GM12878 (cell line): ENCODE data around the gene ARHGAP21. TPM values are rescaled to one million over a fixed set of nuclear protein-coding genes. Genes with fewer than 3 reads are reported as not detected.

Experiments
- ATAC-seq: fragments of 200-7000 bp; cut with Tn5 transposase; 3 replicates; pipeline ENCODE4 v1.9.1; 2020; ENCODE audit warnings: mild to moderate bottlenecking, moderate library complexity
- BruUV-seq: library from RNA; stranded (reverse); fragments of 400-500 nt; replicated peaks from 2 replicates; lab custom pipeline; 2021; lab: Mats Ljungman, UMichigan
- CTCF ChIA-PET: fragments of 300-600 bp; sonication (Branson Sonifier 250); formaldehyde crosslinking; extraction: SDS; loops from one replicate; lab custom pipeline; 2021; ENCODE audit warnings: inconsistent platforms; lab: Yijun Ruan, JAX
- POLR2A ChIA-PET: fragments of 350-600 bp; formaldehyde crosslinking; extraction: SDS; loops from one replicate; lab custom pipeline; 2021; ENCODE audit warnings: inconsistent platforms; lab: Charles Lee
- RAD21 ChIA-PET: fragments of 300-600 bp; sonication (Branson Sonifier 250); formaldehyde crosslinking; loops from one replicate; lab custom pipeline; 2023; ENCODE audit warnings: antibody characterized with exemption; ENCODE audit not compliant: unreplicated experiment; lab: Charles Lee
- SMC1A ChIA-PET: fragments of 300-600 bp; sonication (Branson Sonifier 250); formaldehyde crosslinking; loops from one replicate; lab custom pipeline; 2023; ENCODE audit not compliant: unreplicated experiment, uncharacterized antibody; lab: Charles Lee
- DNase-seq: peaks from one replicate; pipeline ENCODE4 v3.0.0-alpha.2; 2011; ENCODE audit warnings: low read depth, low spot score
- FAIRE-seq: peaks from 3 replicates; lab custom pipeline; 2011; peaks lifted over from hg19 to GRCh38; lab: Jason Lieb, UNC
- H2AFZ ChIP-seq: 2 replicates; pipeline ENCODE4 v1.6.0; 2011; ENCODE audit warnings: low read depth, low read length, control low read depth; ENCODE audit not compliant: control insufficient read depth
- H3K27ac ChIP-seq: 2 replicates; pipeline ENCODE4 v1.5.1; 2011; ENCODE audit warnings: control low read depth; ENCODE audit not compliant: control insufficient read depth, insufficient read depth
- H3K27me3 ChIP-seq, 2 experiments: replicated peaks in 1 of 2; 2 replicates each; pipeline versions ENCODE4 v1.6.0 to v1.6.1; 2011; ENCODE audit warnings: low read length in 1 of 2; ENCODE audit not compliant: control insufficient read depth in 2 of 2, insufficient read depth in 2 of 2
- H3K36me3 ChIP-seq, 2 experiments: 2 replicates each; pipeline ENCODE4 v1.5.1; 2011; ENCODE audit warnings: low read length in 1 of 2; ENCODE audit not compliant: control insufficient read depth in 2 of 2, insufficient read depth in 2 of 2
- H3K4me1 ChIP-seq: 2 replicates; pipeline ENCODE4 v1.6.1; 2011; ENCODE audit warnings: mild to moderate bottlenecking, low read length, moderate library complexity, mixed read lengths; ENCODE audit not compliant: control insufficient read depth, insufficient read depth
- H3K4me2 ChIP-seq: 2 replicates; pipeline ENCODE4 v1.6.0; 2011; ENCODE audit warnings: control low read depth; ENCODE audit not compliant: control insufficient read depth, insufficient read depth
- H3K4me3 ChIP-seq: fragments of 200-600 bp; sonication (generic); 2 replicates; pipeline ENCODE4 v1.5.1; 2016
- H3K79me2 ChIP-seq: 2 replicates; pipeline ENCODE4 v1.6.0; 2011; ENCODE audit warnings: low read length; ENCODE audit not compliant: control insufficient read depth, insufficient read depth
- H3K9ac ChIP-seq: 2 replicates; pipeline ENCODE4 v1.8.0; 2011; ENCODE audit warnings: low read length, control low read depth, mixed read lengths; ENCODE audit not compliant: control insufficient read depth, insufficient read depth
- H3K9me3 ChIP-seq: replicated peaks from 3 replicates; pipeline ENCODE4 v1.5.1; 2011; ENCODE audit warnings: mild to moderate bottlenecking, low read length; ENCODE audit not compliant: control insufficient read depth, insufficient read depth
- H4K20me1 ChIP-seq: 2 replicates; pipeline ENCODE4 v1.6.0; 2011; ENCODE audit not compliant: control insufficient read depth, insufficient read depth
- ASH2L ChIP-seq: fragments of 300-600, 200-600 bp; sonication (generic); IDR thresholded peaks from 2 replicates; pipeline ENCODE4 v1.6.1; 2017; ENCODE audit warnings: low read depth, mild to moderate bottlenecking, borderline replicate concordance
- CBX3 ChIP-seq: fragments of 200-600 bp; sonication (generic); IDR thresholded peaks from 2 replicates; pipeline ENCODE4 v1.6.1; 2016; ENCODE audit warnings: low read depth, borderline replicate concordance
- CEBPB ChIP-seq, 2 experiments: fragments of 150-350 bp in 1 of 2; IDR thresholded peaks; 2 replicates each; pipeline ENCODE4 v1.6.1; 2012 to 2014; ENCODE audit warnings: low read depth in 2 of 2, low read length in 2 of 2, borderline replicate concordance in 1 of 2, inconsistent platforms in 1 of 2
- CHD4 ChIP-seq: fragments of 200-600 bp; sonication (generic); IDR thresholded peaks from 2 replicates; pipeline ENCODE4 v1.6.1; 2016; ENCODE audit warnings: mild to moderate bottlenecking
- CREB1 ChIP-seq: IDR thresholded peaks from 2 replicates; pipeline ENCODE4 v1.6.1; 2012; ENCODE audit warnings: low read depth, mild to moderate bottlenecking, inconsistent platforms
- CUX1 ChIP-seq: IDR thresholded peaks from 2 replicates; pipeline ENCODE4 v1.6.1; 2012; ENCODE audit warnings: improper control_type of control experiment, low read depth, low read length; ENCODE audit not compliant: insufficient replicate concordance
- TCF3 ChIP-seq: IDR thresholded peaks from 2 replicates; pipeline ENCODE4 v1.6.1; 2012; ENCODE audit warnings: low read depth, mild to moderate bottlenecking, low read length, borderline replicate concordance; ENCODE audit not compliant: insufficient read depth
- YY1 ChIP-seq: IDR thresholded peaks from 2 replicates; pipeline ENCODE4 v1.6.1; 2011; ENCODE audit warnings: low read depth, mild to moderate bottlenecking, low read length
- WGBS: methylation state at CpG from one replicate; pipeline ENCODE4 v1.1.6; 2016; ENCODE audit warnings: low lambda C conversion rate; ENCODE audit not compliant: insufficient replicate concordance, insufficient coverage; ENCODE audit errors: missing lambda C conversion rate; 5-methylcytosine and 5-hydroxymethylcytosine counted together
- in situ Hi-C: fragments of 300-500 bp; cut with MboI; formaldehyde crosslinking; loops from 9 replicates; pipeline ENCODE4 v1.14.3; 2018; ENCODE audit warnings: mixed read lengths
- intact Hi-C: fragments of 100-400 bp; cut with micrococcal nuclease; formaldehyde crosslinking; loops from one replicate; pipeline ENCODE4 v1.14.2; 2022; ENCODE audit not compliant: unreplicated experiment
- polyA plus RNA-seq, 11 experiments: library from polyadenylated mRNA; depleted of rRNA in 4 of 11; unstranded in 6 of 11; stranded (reverse) in 5 of 11; fragments of >200 nt; fragmentation: Nextera tagmentation in 4 of 11; fragmentation: Illumina TruSeq in 1 of 11; extraction: Ambion mirVana in 4 of 11; extraction: Trizol in 1 of 11; gene quantifications; 1 replicate in 1 of 11; 2 replicates in 10 of 11; pipeline versions ENCODE4 v1.2.1 to v1.2.3, GENCODE V29; 2011 to 2016; ENCODE audit warnings: inconsistent platforms in 2 of 11, missing spikeins in 2 of 11, low read depth in 1 of 11
- total RNA-seq, 4 experiments: library from RNA; depleted of rRNA in 3 of 4; stranded (reverse); fragments of >200 nt in 3 of 4; fragmentation: Illumina TruSeq in 1 of 4; extraction: Trizol in 1 of 4; gene quantifications; 2 replicates each; pipeline versions ENCODE4 v1.2.1 to v1.2.3, GENCODE V29; 2013 to 2021

Gene ARHGAP21
- total and polyA plus RNA-seq, 10 of the 15 experiments (the other 5 are each of a cell fraction or from before 2014, with no cell fraction given), result 11.7 to 103 (median 37.6) TPM

- no peak for TF ChIP-seq CUX1
- TF ChIP-seq CREB1, result no peak
- TF ChIP-seq TCF3, result no peak
- no peak for TF ChIP-seq CEBPB (IDR thresholded peaks at IDR 0.05; ENCODE audit: borderline replicate concordance in 1 of 2, low read depth in 2 of 2, low read length in 2 of 2)
Measured at GRCh38 chr10:24597426-24597825, 126.3 kb downstream of the ARHGAP21 start (continued).

- Histone ChIP-seq H3K4me1 (no peaks in the 10 kb centered on the region), H3K79me2 (no peaks in the 10 kb centered on the region), H4K20me1 (no peaks in the 10 kb centered on the region), H2AFZ (no peak overlapping the region), H3K27me3 (no peaks in the 10 kb centered on the region), H3K9ac (no peak overlapping the region), H3K4me2 (no peak overlapping the region), H3K4me3 (no peak overlapping the region), H3K36me3 (peaks cover 0 to 7% of the 10 kb centered on the region in 2 experiments), H3K27ac (no peak overlapping the region), H3K9me3 (no peaks in the 10 kb centered on the region)
- DNase-seq (no peak), ATAC-seq (no peak), FAIRE-seq (no peak)
- POLR2A ChIA-PET, result no interaction called here
- no TSS peak for BruUV-seq
- intact Hi-C loops, result no loop called here
- CTCF ChIA-PET, result interaction anchor here (2.8 kb wide), 1 partner anchor 20 kb away, joined by 17 read pairs; no protein-coding TSS in a partner anchor
- SMC1A ChIA-PET, result no interaction called here
- TF ChIP-seq CBX3 (no peak), ASH2L (no peak), CHD4 (no peak), YY1 (no peak)
- RAD21 ChIA-PET, result no interaction called here
- 96% methylated on average over 11 of the region's 11 CpGs for whole genome bisulfite sequencing
- in situ Hi-C loops, result no loop called here
Measured at GRCh38 chr10:24596217-24596930, 127.3 kb downstream of the ARHGAP21 start.
